ENCODE results near the gene WRNIP1. TPM values are rescaled to one million over a fixed set of nuclear protein-coding genes. Genes with fewer than 3 reads are reported as not detected.
A peak's percentile ranks its signal among the peaks of the same experiment; 100 is the strongest.

Gene WRNIP1
- total and polyA plus RNA-seq, 9 of the 15 experiments (the other 6 are each of a cell fraction or from before 2014, with no cell fraction given): 13.2 to 63.6 (median 48.6) TPM

GRCh38 chr6:2760882-2761842 lies 4.0 kb upstream of the WRNIP1 start (continued):
- TF ChIP-seq KAT2B (IDR thresholded peaks at IDR 0.05; ENCODE audit: low read depth, low read length): no peak
- TF ChIP-seq RBFOX2 (IDR thresholded peaks at IDR 0.05; ENCODE audit: low read depth, low read length): no peak
- TF ChIP-seq ZNF655 (CRISPR knock-in tag; IDR thresholded peaks at IDR 0.05): no peak
- no peak for TF ChIP-seq ELF2 (CRISPR knock-in tag; IDR thresholded peaks at IDR 0.05)
- TF ChIP-seq TEAD4 (IDR thresholded peaks at IDR 0.05; ENCODE audit: low read length): peak; percentile 55; the same call in 1 of the 2 replicates
- no peak for TF ChIP-seq TEAD4 (CRISPR knock-in tag; IDR thresholded peaks at IDR 0.05; ENCODE audit: borderline replicate concordance)
- 0 out of 2 replicates have a peak, but pooled peaks have one; percentile 18 for TF ChIP-seq ADNP (tag; IDR thresholded peaks at IDR 0.05)
- no peak for TF ChIP-seq CHCHD3 (CRISPR knock-in tag; IDR thresholded peaks at IDR 0.05)
- TF ChIP-seq SMARCA5 (IDR thresholded peaks at IDR 0.05): no peak
- peak; percentile 25 to 44; a peak in 2 of 4 replicates for TF ChIP-seq KDM1A (IDR thresholded peaks at IDR 0.05)
- TF ChIP-seq HMGN3 (IDR thresholded peaks at IDR 0.05; ENCODE audit: borderline replicate concordance, extremely low read depth, insufficient read length, low read depth, low read length): no peak
- no peak for TF ChIP-seq ESRRA (IDR thresholded peaks at IDR 0.05; ENCODE audit: borderline replicate concordance, low read depth)
- TF ChIP-seq ZNF384 (IDR thresholded peaks at IDR 0.05; ENCODE audit: low read depth, low read length): peak; percentile 70
- no peak for TF ChIP-seq ZNF124 (CRISPR knock-in tag; IDR thresholded peaks at IDR 0.05)
- no peak for TF ChIP-seq ZBTB26 (CRISPR knock-in tag; IDR thresholded peaks at IDR 0.05)
- no peak for TF ChIP-seq ZNF217 (CRISPR knock-in tag; IDR thresholded peaks at IDR 0.05)
- no peak for TF ChIP-seq MYC (IDR thresholded peaks at IDR 0.05; ENCODE audit: low read depth, low read length)
- TF ChIP-seq MYC (CRISPR knock-in tag; IDR thresholded peaks at IDR 0.05; ENCODE audit: borderline replicate concordance, low read depth): no peak
- TF ChIP-seq ZNF354B (CRISPR knock-in tag; IDR thresholded peaks at IDR 0.05): no peak
- no peak for TF ChIP-seq POLR2G (IDR thresholded peaks at IDR 0.05; ENCODE audit: low read depth, low read length)
- peak; percentile 84 for TF ChIP-seq FOSL1 (tag; conservative IDR thresholded peaks at IDR 0.05)
- no peak for TF ChIP-seq ARID2 (IDR thresholded peaks at IDR 0.05)
- peak; percentile 34 to 71 (median 46); a peak in 4 of 6 replicates for TF ChIP-seq CTCF (IDR thresholded peaks at IDR 0.05 in 2 of 3, conservative IDR thresholded peaks at IDR 0.05 in 1 of 3; ENCODE audit: insufficient read depth in 2 of 3, low read depth in 1 of 3, low read length in 3 of 3)
- TF ChIP-seq MECOM (CRISPR knock-in tag; IDR thresholded peaks at IDR 0.05): no peak
- no peak for TF ChIP-seq IFI16 (CRISPR knock-in tag; IDR thresholded peaks at IDR 0.05)
- TF ChIP-seq HNRNPL (IDR thresholded peaks at IDR 0.05; ENCODE audit: low read depth, low read length): no peak
- no peak for TF ChIP-seq NFATC3 (IDR thresholded peaks at IDR 0.05)
